ENCODE data around the gene SLC16A13. TPM values are rescaled to one million over a fixed set of nuclear protein-coding genes. Genes with fewer than 3 reads are reported as not detected.

Gene SLC16A13
- total RNA-seq, 1 experiment from 2014 or later, result 8.7 TPM

GRCh38 chr17:7064261-7064660, 28.4 kb downstream of the SLC16A13 start:
- no peak for TF ChIP-seq CTCF (IDR thresholded peaks at IDR 0.05; ENCODE audit: insufficient read depth in 1 of 2, low read depth in 1 of 2, low read length in 1 of 2, severe bottlenecking in 1 of 2, unreplicated experiment in 1 of 2)
- Histone ChIP-seq H3K27me3 (replicated peaks; ENCODE audit: control insufficient read depth, insufficient read depth, low read length) (no peaks in the 10 kb centered on the region), H3K4me3 (ENCODE audit: low read depth, low read length) (no peak overlapping the region), H3K36me3 (ENCODE audit: control insufficient read depth, insufficient read depth, low read length) (no peaks in the 10 kb centered on the region), H3K4me1 (no peaks in the 10 kb centered on the region), H3K9me3 (no peaks in the 10 kb centered on the region)
- POLR2A ChIA-PET, result no interaction called here
- CTCF ChIA-PET, result no interaction called here
- Mint-ChIP-seq H3K27me3 (ENCODE audit: insufficient read depth, unreplicated experiment) (no peaks in the 10 kb centered on the region), H3K4me3 (ENCODE audit: unreplicated experiment) (no peak overlapping the region), H3K27ac (ENCODE audit: unreplicated experiment) (no peak overlapping the region), H3K36me3 (ENCODE audit: insufficient read depth, unreplicated experiment) (no peaks in the 10 kb centered on the region), H3K4me1 (ENCODE audit: low read depth, unreplicated experiment) (peaks cover 12% of the 10 kb centered on the region), H3K9me3 (ENCODE audit: unreplicated experiment) (peaks cover 15% of the 10 kb centered on the region)
- BruUV-seq (replicated peaks), result no TSS peak
- DNase-seq, result no peak
- intact Hi-C loops (cut with micrococcal nuclease; ENCODE audit: unreplicated experiment), result no loop called here

GRCh38 chr17:7067198-7067597, 31.4 kb downstream of the SLC16A13 start:
- Histone ChIP-seq H3K36me3 (ENCODE audit: control insufficient read depth, insufficient read depth, low read length) (no peaks in the 10 kb centered on the region), H3K4me1 (no peaks in the 10 kb centered on the region), H3K27me3 (replicated peaks; ENCODE audit: control insufficient read depth, insufficient read depth, low read length) (no peaks in the 10 kb centered on the region), H3K4me3 (ENCODE audit: low read depth, low read length) (no peak overlapping the region), H3K9me3 (no peaks in the 10 kb centered on the region)
- no peak overlapping the region for H3K4me3 Mint-ChIP-seq (ENCODE audit: unreplicated experiment)
- DNase-seq, result no peak
- POLR2A ChIA-PET, result no interaction called here
- peaks cover 15% of the 10 kb centered on the region for H3K9me3 Mint-ChIP-seq (ENCODE audit: unreplicated experiment)
- BruUV-seq (replicated peaks), result no TSS peak
- intact Hi-C loops (cut with micrococcal nuclease; ENCODE audit: unreplicated experiment), result no loop called here
- CTCF ChIA-PET, result no interaction called here
- H3K4me1 Mint-ChIP-seq (ENCODE audit: low read depth, unreplicated experiment), result peaks cover 12% of the 10 kb centered on the region
- no peaks in the 10 kb centered on the region for H3K36me3 Mint-ChIP-seq (ENCODE audit: insufficient read depth, unreplicated experiment)
- no peak overlapping the region for H3K27ac Mint-ChIP-seq (ENCODE audit: unreplicated experiment)
- H3K27me3 Mint-ChIP-seq (ENCODE audit: insufficient read depth, unreplicated experiment), result no peaks in the 10 kb centered on the region
- TF ChIP-seq CTCF (IDR thresholded peaks at IDR 0.05; ENCODE audit: insufficient read depth in 1 of 2, low read depth in 1 of 2, low read length in 1 of 2, severe bottlenecking in 1 of 2, unreplicated experiment in 1 of 2), result no peak

GRCh38 chr17:7068268-7068667, 32.5 kb downstream of the SLC16A13 start:
- Mint-ChIP-seq H3K27ac (ENCODE audit: unreplicated experiment) (no peak overlapping the region), H3K36me3 (ENCODE audit: insufficient read depth, unreplicated experiment) (no peaks in the 10 kb centered on the region), H3K4me1 (ENCODE audit: low read depth, unreplicated experiment) (peaks cover 7% of the 10 kb centered on the region), H3K9me3 (ENCODE audit: unreplicated experiment) (peaks cover 15% of the 10 kb centered on the region), H3K27me3 (ENCODE audit: insufficient read depth, unreplicated experiment) (no peaks in the 10 kb centered on the region), H3K4me3 (ENCODE audit: unreplicated experiment) (no peak overlapping the region)
- ChIA-PET POLR2A (no interaction called here), CTCF (no interaction called here)
- DNase-seq, result no peak
- H3K4me3 ChIP-seq (ENCODE audit: low read depth, low read length), result no peak overlapping the region
- H3K36me3 ChIP-seq (ENCODE audit: control insufficient read depth, insufficient read depth, low read length), result no peaks in the 10 kb centered on the region
- no TSS peak for BruUV-seq (replicated peaks)
- H3K4me1 ChIP-seq, result no peaks in the 10 kb centered on the region
- intact Hi-C loops (cut with micrococcal nuclease; ENCODE audit: unreplicated experiment), result no loop called here
- H3K27me3 ChIP-seq (replicated peaks; ENCODE audit: control insufficient read depth, insufficient read depth, low read length), result no peaks in the 10 kb centered on the region
- TF ChIP-seq CTCF (IDR thresholded peaks at IDR 0.05; ENCODE audit: insufficient read depth in 1 of 2, low read depth in 1 of 2, low read length in 1 of 2, severe bottlenecking in 1 of 2, unreplicated experiment in 1 of 2), result no peak
- H3K9me3 ChIP-seq, result no peaks in the 10 kb centered on the region

Data from Caco-2 (cell line).